Ammon's horn (tissue), 1 donor: ENCODE measurements around the gene LRRC2.
A peak's percentile ranks its signal among the peaks of the same experiment; 100 is the strongest.

Source experiments
- DNase-seq: peaks from one replicate; pipeline ENCODE4 v3.0.0-alpha.2; 2016; ENCODE audit warnings: low spot score

Gene LRRC2

GRCh38 chr3:46479021-46479420 is 87.1 kb downstream of the LRRC2 start:
- DNase-seq = no peak

GRCh38 chr3:46478341-46478740 is 87.8 kb downstream of the LRRC2 start:
- no peak for DNase-seq

- DNase-seq = no peak
Observed at GRCh38 chr3:46477756-46478155, 88.3 kb downstream of the LRRC2 start.

- DNase-seq = no peak
Observed at GRCh38 chr3:46477145-46477544, 89.0 kb downstream of the LRRC2 start.

GRCh38 chr3:46472736-46473135 is 93.4 kb downstream of the LRRC2 start:
- DNase-seq = no peak

GRCh38 chr3:46471371-46471914 is 94.7 kb downstream of the LRRC2 start:
- DNase-seq = no peak

- peak; percentile 41 for DNase-seq
Observed at GRCh38 chr3:46470831-46471230, 95.3 kb downstream of the LRRC2 start.

GRCh38 chr3:46469680-46470357 is 96.3 kb downstream of the LRRC2 start:
- no peak for DNase-seq

- no peak for DNase-seq
Observed at GRCh38 chr3:46468753-46469600, 97.1 kb downstream of the LRRC2 start.

GRCh38 chr3:46467562-46467961 is 98.5 kb downstream of the LRRC2 start:
- no peak for DNase-seq

GRCh38 chr3:46466871-46467403 is 99.2 kb downstream of the LRRC2 start:
- no peak for DNase-seq

GRCh38 chr3:46466273-46466672 is 99.8 kb downstream of the LRRC2 start:
- DNase-seq = no peak
